GM23248 (cell line): ENCODE results near the gene KNDC1. TPM values are rescaled to one million over a fixed set of nuclear protein-coding genes. Genes with fewer than 3 reads are reported as not detected.
"Not testable (repeated sequence)": the region's sequence is repeated elsewhere in the genome, so short reads cannot be mapped to it uniquely, and the experiment has no call there.

Experiments used
- DNase-seq: peaks from one replicate; pipeline ENCODE4 v3.0.0-alpha.2; 2015
- H2AFZ ChIP-seq: fragments of 200-600 bp; sonication (generic); 2 replicates; pipeline ENCODE4 v1.6.1; 2016; ENCODE audit warnings: antibody characterized with exemption
- H3F3A ChIP-seq: fragments of 200-600 bp; sonication (generic); 2 replicates; pipeline ENCODE4 v1.6.1; 2016; ENCODE audit warnings: mild to moderate bottlenecking, antibody characterized with exemption, mixed run types; ENCODE audit not compliant: insufficient read depth
- H3K27ac ChIP-seq: fragments of 200-600 bp; sonication (generic); 2 replicates; pipeline ENCODE4 v1.5.1; 2016; ENCODE audit warnings: mild to moderate bottlenecking
- H3K27me3 ChIP-seq: fragments of 200-600 bp; sonication (generic); replicated peaks from 2 replicates; pipeline ENCODE4 v1.6.1; 2016; ENCODE audit warnings: mild to moderate bottlenecking; ENCODE audit not compliant: insufficient read depth
- H3K36me3 ChIP-seq: fragments of 200-600 bp; sonication (generic); 2 replicates; pipeline ENCODE4 v1.6.1; 2016; ENCODE audit warnings: low read depth, mild to moderate bottlenecking
- H3K4me1 ChIP-seq: fragments of 200-600 bp; sonication (generic); 2 replicates; pipeline ENCODE4 v1.6.1; 2016; ENCODE audit warnings: mild to moderate bottlenecking; ENCODE audit not compliant: insufficient read depth
- H3K4me2 ChIP-seq: fragments of 200-600 bp; sonication (generic); one replicate; pipeline ENCODE4 v1.6.1; 2016; ENCODE audit warnings: mild to moderate bottlenecking; ENCODE audit not compliant: unreplicated experiment
- H3K4me3 ChIP-seq: fragments of 200-600 bp; sonication (generic); 2 replicates; pipeline ENCODE4 v1.5.1; 2016; ENCODE audit warnings: mild to moderate bottlenecking
- H3K79me2 ChIP-seq: fragments of 200-600 bp; sonication (generic); 2 replicates; pipeline ENCODE4 v1.6.1; 2016; ENCODE audit warnings: mild to moderate bottlenecking; ENCODE audit not compliant: insufficient read depth
- H3K9ac ChIP-seq: fragments of 200-600 bp; sonication (generic); 2 replicates; pipeline ENCODE4 v1.6.1; 2016; ENCODE audit warnings: mild to moderate bottlenecking
- H3K9me2 ChIP-seq: fragments of 200-600 bp; sonication (generic); 2 replicates; pipeline ENCODE4 v1.6.1; 2016; ENCODE audit warnings: mixed run types, mild to moderate bottlenecking, moderate library complexity; ENCODE audit not compliant: insufficient read depth
- H3K9me3 ChIP-seq: fragments of 200-600 bp; sonication (generic); one replicate; pipeline ENCODE4 v1.6.1; 2017; ENCODE audit warnings: low read depth
- H4K20me1 ChIP-seq: fragments of 200-600 bp; sonication (generic); 2 replicates; pipeline ENCODE4 v1.6.0; 2016; ENCODE audit not compliant: insufficient read depth
- EZH2 ChIP-seq: fragments of 200-600 bp; sonication (generic); IDR thresholded peaks from 2 replicates; pipeline ENCODE4 v1.6.1; 2018; ENCODE audit warnings: antibody characterized with exemption, mild to moderate bottlenecking; ENCODE audit not compliant: insufficient read depth, poor library complexity, severe bottlenecking
- EZH2phosphoT487 ChIP-seq: fragments of 200-600 bp; sonication (generic); IDR thresholded peaks from 2 replicates; pipeline ENCODE4 v1.6.1; 2018; ENCODE audit warnings: antibody characterized with exemption, moderate library complexity, mild to moderate bottlenecking, low read depth; ENCODE audit not compliant: insufficient read depth
- WGBS, 2 experiments: methylation state at CpG; one replicate each; pipeline ENCODE4 v1.1.6; 2015 to 2017; ENCODE audit warnings: low lambda C conversion rate in 2 of 2, low coverage in 1 of 2; ENCODE audit errors: missing lambda C conversion rate in 2 of 2; 5-methylcytosine and 5-hydroxymethylcytosine counted together
- in situ Hi-C: fragments of 300-500 bp; cut with MboI; formaldehyde crosslinking; loops from 2 replicates; pipeline ENCODE4 v1.15.0; 2020
- polyA plus RNA-seq: library from polyadenylated mRNA; unstranded; fragments of >200 nt; fragmentation: Nextera tagmentation; extraction: Ambion mirVana; gene quantifications from 2 replicates; pipeline ENCODE4 v1.2.1, GENCODE V29; 2016
- total RNA-seq: library from RNA; depleted of rRNA; stranded (reverse); fragments of >200 nt; shearing (Covaris generic); gene quantifications from 2 replicates; pipeline ENCODE4 v1.2.3, GENCODE V29; 2014

The KNDC1 gene
- total and polyA plus RNA-seq, 2 experiments from 2014 or later, result 0.44 to 0.54 TPM

DNA sequence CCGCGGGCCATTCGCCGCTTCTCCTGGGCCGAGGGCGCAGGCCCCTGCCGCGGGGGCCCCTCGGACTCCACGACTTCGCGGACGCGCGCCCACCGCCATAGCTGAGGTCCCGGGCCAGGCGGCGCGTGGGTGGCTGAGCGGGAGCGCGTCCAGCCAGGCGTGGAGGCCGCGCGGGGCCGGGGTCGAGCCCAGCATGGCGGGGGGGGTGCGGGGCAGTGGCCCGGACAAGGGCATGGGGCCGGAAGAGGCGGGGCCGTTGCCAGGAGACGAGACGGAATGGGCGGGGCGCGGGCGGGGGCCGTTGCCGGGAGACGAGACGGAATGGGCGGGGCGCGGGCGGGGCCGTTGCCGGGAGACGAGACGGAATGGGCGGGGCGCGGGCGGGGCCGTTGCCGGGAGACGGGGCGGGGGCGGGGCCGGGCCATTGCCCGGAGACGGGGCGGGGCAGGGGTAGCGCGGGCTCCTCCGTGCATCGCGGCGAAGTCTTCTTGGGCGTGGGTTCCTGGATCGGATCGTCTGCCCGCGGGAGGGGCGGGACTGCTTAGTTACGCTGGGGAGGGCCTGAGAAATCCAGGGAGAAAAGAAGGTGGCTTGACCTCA, 101.8 kb downstream of the KNDC1 start:
- no peaks in the 10 kb centered on the region for H4K20me1 ChIP-seq
- peak overlapping the region; percentile 60 for H2AFZ ChIP-seq
- H3K4me2 ChIP-seq, result peak overlapping the region; percentile 82
- H3K79me2 ChIP-seq, result no peaks in the 10 kb centered on the region
- in situ Hi-C loops, result no loop called here
- no peaks in the 10 kb centered on the region for H3K9me3 ChIP-seq
- H3F3A ChIP-seq, result peaks cover 9% of the 10 kb centered on the region
- peak overlapping the region; percentile 77 for H3K9ac ChIP-seq
- TF ChIP-seq EZH2 (no peak), EZH2phosphoT487 (no peak)
- no peaks in the 10 kb centered on the region for H3K9me2 ChIP-seq
- H3K4me3 ChIP-seq, result peak overlapping the region; percentile 68
- peak; percentile 80 for DNase-seq
- H3K27me3 ChIP-seq, result no peaks in the 10 kb centered on the region
- peaks cover 16% of the 10 kb centered on the region for H3K4me1 ChIP-seq
- whole genome bisulfite sequencing, 2 experiments, result 0 to 3% methylated on average over 14 to 72 of the region's 79 CpGs
- 0 out of 2 replicates have a peak overlapping the region, but pooled peaks have one; percentile 1 for H3K27ac ChIP-seq
- H3K36me3 ChIP-seq, result no peaks in the 10 kb centered on the region

DNA sequence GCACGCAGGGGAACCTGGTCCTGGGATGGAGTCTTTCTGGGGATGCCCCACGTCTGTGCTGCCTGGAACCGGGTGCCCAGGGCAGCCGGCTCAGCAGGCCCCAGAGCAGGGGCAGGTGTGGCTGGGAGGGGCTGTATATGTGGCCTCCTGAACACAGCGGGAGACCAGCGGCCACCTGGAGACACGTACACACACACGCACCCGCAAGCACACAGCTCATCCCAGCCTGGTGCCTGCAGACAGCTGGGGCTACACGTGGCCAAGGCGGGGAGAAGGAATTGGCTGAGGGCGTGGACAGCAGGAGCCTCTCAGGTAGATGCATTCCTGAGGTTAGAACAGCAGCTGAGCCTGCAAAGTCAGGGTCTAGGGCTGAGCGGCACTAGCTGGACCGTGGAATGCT, 102.7 kb downstream of the KNDC1 start:
- Histone ChIP-seq H3K4me1 (peaks cover 16% of the 10 kb centered on the region), H3K27ac (no peak overlapping the region), H3K4me2 (no peak overlapping the region), H3K36me3 (no peaks in the 10 kb centered on the region), H3K79me2 (no peaks in the 10 kb centered on the region), H4K20me1 (no peaks in the 10 kb centered on the region), H3K9me3 (no peaks in the 10 kb centered on the region), H3F3A (peaks cover 9% of the 10 kb centered on the region), H3K9ac (no peak overlapping the region), H3K4me3 (no peak overlapping the region), H2AFZ (no peak overlapping the region), H3K27me3 (no peaks in the 10 kb centered on the region), H3K9me2 (no peaks in the 10 kb centered on the region)
- no peak for TF ChIP-seq EZH2phosphoT487
- TF ChIP-seq EZH2, result no peak
- DNase-seq, result no peak
- in situ Hi-C loops, result no loop called here
- WGBS, 2 experiments, result 88 to 92% methylated on average over 14 of the region's 14 CpGs

DNA sequence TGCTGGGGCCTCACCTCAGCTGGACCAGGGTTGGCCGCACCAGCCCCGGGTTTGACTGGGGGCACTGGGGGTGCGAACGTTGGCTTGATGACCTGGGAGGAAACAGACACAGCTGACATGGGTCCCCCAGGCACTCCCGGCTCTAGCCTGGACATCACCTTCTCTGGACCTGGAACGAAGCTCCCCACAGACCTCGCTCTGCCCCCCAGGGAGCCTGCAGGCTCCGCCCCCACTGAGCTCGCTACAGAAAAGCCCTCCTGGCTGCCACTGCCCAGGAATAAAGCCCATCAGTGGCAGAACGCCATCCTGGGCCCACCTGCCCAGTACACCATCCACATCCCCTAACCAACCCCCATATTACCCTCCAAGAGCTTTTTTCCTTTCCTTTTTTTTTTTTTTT, 103.7 kb downstream of the KNDC1 start:
- H2AFZ ChIP-seq, result no peak overlapping the region

DNA sequence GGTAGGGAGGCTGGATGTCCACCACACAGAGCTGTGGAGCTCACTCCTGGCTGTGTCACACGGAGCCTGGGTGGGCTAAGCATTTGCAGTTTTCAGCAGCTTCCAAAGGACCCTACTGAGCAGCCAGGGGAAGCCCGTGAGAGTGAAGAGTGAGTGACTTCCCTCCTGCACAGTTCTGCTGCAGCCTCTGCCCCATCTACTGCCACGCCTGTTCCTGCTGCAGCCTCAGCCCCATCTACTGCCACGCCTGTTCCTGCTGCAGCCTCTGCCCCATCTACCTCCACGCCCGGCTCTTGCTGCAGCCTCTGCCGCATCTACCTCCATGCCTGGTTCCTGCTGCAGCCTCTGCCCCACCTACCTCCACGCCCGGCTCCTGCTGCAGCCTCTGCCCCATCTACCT, 104.4 kb downstream of the KNDC1 start:
- Histone ChIP-seq H2AFZ (no peak overlapping the region), H3K9me2 (no peaks in the 10 kb centered on the region), H3K4me3 (no peak overlapping the region), H3K27me3 (no peaks in the 10 kb centered on the region), H3K9ac (no peak overlapping the region), H3K36me3 (no peaks in the 10 kb centered on the region), H3K4me2 (no peak overlapping the region), H3K9me3 (no peaks in the 10 kb centered on the region), H3K27ac (no peak overlapping the region), H3K4me1 (peaks cover 8% of the 10 kb centered on the region), H3F3A (peaks cover 9% of the 10 kb centered on the region), H4K20me1 (no peaks in the 10 kb centered on the region), H3K79me2 (no peaks in the 10 kb centered on the region)
- no peak for TF ChIP-seq EZH2
- no peak for TF ChIP-seq EZH2phosphoT487
- in situ Hi-C loops, result no loop called here
- no peak for DNase-seq
- WGBS, 2 experiments, result 67 to 75% methylated on average over 9 of the region's 9 CpGs

More for the DNA sequence above, 103.7 kb downstream of the KNDC1 start:
- Histone ChIP-seq H3K27me3 (no peaks in the 10 kb centered on the region), H3K4me3 (no peak overlapping the region), H3K4me2 (no peak overlapping the region), H3K79me2 (no peaks in the 10 kb centered on the region), H4K20me1 (no peaks in the 10 kb centered on the region), H3K9ac (no peak overlapping the region), H3F3A (peaks cover 9% of the 10 kb centered on the region), H3K9me2 (no peaks in the 10 kb centered on the region), H3K4me1 (peaks cover 13% of the 10 kb centered on the region), H3K9me3 (no peaks in the 10 kb centered on the region), H3K27ac (no peak overlapping the region), H3K36me3 (no peaks in the 10 kb centered on the region)
- in situ Hi-C loops, result no loop called here
- TF ChIP-seq EZH2 (no peak), EZH2phosphoT487 (no peak)
- no peak for DNase-seq
- 63 to 77% methylated on average over 9 to 10 of the region's 10 CpGs for WGBS, 2 experiments

DNA sequence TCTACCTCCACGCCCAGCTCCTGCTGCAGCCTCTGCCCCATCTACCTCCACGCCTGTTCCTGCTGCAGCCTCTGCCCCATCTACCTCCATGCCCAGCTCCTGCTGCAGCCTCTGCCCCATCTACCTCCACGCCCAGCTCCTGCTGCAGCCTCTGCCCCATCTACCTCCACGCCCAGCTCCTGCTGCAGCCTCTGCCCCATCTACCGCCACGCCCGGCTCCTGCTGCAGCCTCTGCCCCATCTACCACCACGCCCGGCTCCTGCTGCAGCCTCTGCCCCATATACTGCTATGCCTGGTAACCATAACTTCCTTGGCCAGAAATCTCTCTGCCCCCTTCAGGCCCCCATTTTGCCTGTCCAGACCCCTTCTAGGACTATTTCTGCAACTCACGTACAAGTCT, 105.0 kb downstream of the KNDC1 start:
- H3K9me2 ChIP-seq, in situ Hi-C loops, H2AFZ ChIP-seq, H3K4me3 ChIP-seq, DNase-seq, H3K9ac ChIP-seq, H3K9me3 ChIP-seq, H3K27me3 ChIP-seq, H3K36me3 ChIP-seq, H3K4me2 ChIP-seq, H3F3A ChIP-seq, H3K4me1 ChIP-seq, H3K79me2 ChIP-seq, H4K20me1 ChIP-seq, H3K27ac ChIP-seq: not testable (repeated sequence)
- 77 to 96% methylated on average over 3 to 10 of the region's 10 CpGs for WGBS, 2 experiments
